ENCODE data around the gene RNMT.
"Not testable (repeated sequence)": the region's sequence is repeated elsewhere in the genome, so short reads cannot be mapped to it uniquely, and the experiment has no call there.

Gene RNMT

DNA sequence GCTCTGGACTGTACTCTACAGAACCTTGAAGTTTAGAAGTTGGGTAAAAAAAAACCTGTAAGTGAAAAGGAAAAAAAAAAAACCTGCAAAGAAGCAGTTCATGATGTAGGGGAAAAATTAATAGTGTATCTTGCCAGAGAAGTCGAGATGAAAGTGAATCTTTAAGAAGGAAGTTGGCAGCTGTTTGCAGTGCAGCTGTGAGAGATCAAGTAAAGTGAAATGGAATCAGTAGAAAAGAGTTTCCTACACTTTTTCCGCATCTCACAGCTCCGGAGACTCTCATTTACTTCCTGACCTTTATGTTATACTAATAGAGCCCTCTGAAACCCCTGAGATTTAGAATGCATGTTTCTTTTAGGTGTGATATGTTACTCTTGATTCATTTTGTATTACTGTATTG lies 19.2 kb downstream of the RNMT start:
- H3K4me3 ChIP-seq (ENCODE audit: low read depth, low read length) = no peak overlapping the region
- TF ChIP-seq, protein P1, sequence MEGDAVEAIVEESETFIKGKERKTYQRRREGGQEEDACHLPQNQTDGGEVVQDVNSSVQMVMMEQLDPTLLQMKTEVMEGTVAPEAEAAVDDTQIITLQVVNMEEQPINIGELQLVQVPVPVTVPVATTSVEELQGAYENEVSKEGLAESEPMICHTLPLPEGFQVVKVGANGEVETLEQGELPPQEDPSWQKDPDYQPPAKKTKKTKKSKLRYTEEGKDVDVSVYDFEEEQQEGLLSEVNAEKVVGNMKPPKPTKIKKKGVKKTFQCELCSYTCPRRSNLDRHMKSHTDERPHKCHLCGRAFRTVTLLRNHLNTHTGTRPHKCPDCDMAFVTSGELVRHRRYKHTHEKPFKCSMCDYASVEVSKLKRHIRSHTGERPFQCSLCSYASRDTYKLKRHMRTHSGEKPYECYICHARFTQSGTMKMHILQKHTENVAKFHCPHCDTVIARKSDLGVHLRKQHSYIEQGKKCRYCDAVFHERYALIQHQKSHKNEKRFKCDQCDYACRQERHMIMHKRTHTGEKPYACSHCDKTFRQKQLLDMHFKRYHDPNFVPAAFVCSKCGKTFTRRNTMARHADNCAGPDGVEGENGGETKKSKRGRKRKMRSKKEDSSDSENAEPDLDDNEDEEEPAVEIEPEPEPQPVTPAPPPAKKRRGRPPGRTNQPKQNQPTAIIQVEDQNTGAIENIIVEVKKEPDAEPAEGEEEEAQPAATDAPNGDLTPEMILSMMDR (IDR thresholded peaks at IDR 0.05; ENCODE audit: low read depth, low read length) = no peak

DNA sequence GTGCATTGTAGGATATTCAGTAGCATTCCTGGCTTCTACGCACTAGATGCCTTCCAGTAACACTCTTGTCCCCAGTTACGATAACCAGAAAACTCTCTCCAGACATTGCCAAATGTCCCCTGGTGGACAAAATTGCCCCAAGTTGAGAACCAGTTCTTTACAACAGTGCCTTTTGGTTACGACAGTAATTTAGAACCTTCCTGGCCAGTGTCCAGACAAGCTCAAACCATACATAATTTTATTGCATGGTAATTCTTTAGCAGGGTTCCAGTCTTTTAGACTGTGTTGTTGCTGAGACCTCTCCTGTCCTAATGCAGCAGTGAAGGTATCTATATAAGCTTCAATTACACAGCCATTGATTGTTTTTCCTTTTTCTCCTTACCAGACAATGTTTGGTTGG lies 20.2 kb downstream of the RNMT start:
- no peak overlapping the region for H3K4me3 ChIP-seq (ENCODE audit: low read depth, low read length)
- TF ChIP-seq, protein P1 (IDR thresholded peaks at IDR 0.05; ENCODE audit: low read depth, low read length) = no peak

DNA sequence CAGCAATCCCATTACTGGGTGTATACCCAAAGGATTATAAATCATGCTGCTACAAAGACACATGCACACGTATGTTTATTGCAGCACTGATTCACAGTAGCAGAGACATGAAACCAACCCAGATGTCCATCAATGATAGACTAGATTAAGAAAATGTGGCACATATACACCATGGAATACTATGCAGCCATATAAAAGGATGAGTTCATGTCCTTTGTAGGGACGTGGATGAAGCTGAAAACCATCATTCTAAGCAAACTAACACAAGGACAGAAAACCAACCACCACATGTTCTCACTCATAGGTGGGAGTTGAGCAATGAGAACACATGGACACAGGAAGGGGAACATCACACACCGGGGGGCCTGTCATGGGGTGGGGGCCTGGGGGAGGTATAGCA lies 25.1 kb downstream of the RNMT start:
- not testable (repeated sequence) for H3K4me3 ChIP-seq (ENCODE audit: low read depth, low read length)

DNA sequence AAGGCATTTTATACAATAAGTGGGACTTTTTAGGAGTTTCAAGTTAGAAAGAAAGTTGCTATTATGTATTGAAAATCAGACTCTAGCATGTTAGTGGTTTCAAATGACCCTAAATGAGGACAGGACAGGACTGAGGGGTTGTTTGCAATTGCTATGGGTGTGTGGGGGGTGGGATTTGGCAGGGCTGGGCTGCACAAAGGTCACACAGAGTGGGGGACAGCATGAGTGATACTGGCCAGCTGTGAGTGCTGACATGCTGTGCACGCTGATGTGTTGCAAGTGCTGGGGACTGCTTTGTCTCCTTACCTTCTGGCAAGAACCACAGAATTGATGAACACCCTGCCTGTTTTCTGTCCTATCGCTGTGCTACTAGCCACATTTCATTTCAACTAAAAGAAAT lies 29.8 kb downstream of the RNMT start:
- TF ChIP-seq, protein P1 (IDR thresholded peaks at IDR 0.05; ENCODE audit: low read depth, low read length) = no peak
- H3K4me3 ChIP-seq (ENCODE audit: low read depth, low read length) = no peak overlapping the region

DNA sequence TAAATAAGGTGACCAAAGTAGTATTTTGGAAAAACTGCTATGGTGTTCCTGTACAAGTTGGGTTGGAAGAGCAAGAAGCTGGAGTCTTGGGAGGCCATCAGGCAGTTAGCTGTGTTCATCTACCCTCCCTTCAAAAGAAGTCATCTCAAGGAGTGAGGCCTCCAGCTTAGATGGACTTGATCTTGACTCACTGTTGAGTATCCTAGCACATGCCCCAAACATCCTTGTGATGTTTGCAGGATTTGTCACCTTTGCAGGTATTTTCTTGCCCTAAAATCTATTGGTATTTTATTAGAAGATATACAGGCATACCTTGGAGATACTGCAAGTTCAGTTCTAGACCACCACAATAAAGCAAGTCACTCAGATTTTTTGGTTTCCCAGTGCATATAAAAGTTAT lies 30.2 kb downstream of the RNMT start:
- TF ChIP-seq, protein P1 (IDR thresholded peaks at IDR 0.05; ENCODE audit: low read depth, low read length) = no peak

DNA sequence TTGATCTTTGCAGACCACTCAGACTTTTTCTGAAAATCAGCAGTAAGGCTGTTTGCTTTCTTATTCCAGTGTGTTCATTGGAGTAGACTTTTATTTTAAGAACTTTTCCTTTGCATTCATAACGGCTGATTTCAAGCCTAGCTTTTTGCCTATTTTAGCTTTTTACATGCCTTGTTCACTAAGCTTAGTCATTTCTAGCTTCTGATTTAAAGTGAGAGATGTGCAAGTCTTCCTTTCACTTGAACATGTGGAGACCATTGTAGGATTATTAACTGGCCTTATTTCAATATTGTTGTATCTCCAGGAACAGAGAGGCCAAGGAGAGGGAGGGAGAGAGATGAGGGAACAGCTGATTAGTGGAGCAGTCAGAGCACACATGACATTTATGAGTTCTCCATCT lies 32.1 kb downstream of the RNMT start:
- H3K4me3 ChIP-seq (ENCODE audit: low read depth, low read length) = no peak overlapping the region
- TF ChIP-seq, protein P1 (IDR thresholded peaks at IDR 0.05; ENCODE audit: low read depth, low read length) = no peak

More for the DNA sequence above, 30.2 kb downstream of the RNMT start:
- H3K4me3 ChIP-seq (ENCODE audit: low read depth, low read length) = no peak overlapping the region

DNA sequence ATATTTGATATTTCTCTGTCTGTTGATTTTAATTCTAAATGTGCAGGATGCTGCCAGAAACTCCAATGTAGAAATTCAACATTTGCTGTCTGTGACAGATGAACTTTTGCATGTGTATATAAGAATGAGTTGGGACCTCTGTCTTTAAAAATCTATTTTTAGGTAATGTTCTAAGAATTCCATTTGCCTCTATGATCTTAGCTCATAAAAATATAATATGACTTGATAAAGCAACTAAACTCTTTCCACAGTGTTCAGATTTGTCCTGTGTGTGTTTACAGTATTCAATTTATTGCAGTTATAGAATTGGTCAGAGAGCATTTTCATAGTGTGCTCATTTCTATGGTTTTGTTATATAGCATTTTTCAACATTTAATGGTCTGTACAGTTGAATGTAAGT lies 33.6 kb downstream of the RNMT start:
- H3K4me3 ChIP-seq (ENCODE audit: low read depth, low read length) = no peak overlapping the region
- TF ChIP-seq, protein P1 (IDR thresholded peaks at IDR 0.05; ENCODE audit: low read depth, low read length) = no peak

DNA sequence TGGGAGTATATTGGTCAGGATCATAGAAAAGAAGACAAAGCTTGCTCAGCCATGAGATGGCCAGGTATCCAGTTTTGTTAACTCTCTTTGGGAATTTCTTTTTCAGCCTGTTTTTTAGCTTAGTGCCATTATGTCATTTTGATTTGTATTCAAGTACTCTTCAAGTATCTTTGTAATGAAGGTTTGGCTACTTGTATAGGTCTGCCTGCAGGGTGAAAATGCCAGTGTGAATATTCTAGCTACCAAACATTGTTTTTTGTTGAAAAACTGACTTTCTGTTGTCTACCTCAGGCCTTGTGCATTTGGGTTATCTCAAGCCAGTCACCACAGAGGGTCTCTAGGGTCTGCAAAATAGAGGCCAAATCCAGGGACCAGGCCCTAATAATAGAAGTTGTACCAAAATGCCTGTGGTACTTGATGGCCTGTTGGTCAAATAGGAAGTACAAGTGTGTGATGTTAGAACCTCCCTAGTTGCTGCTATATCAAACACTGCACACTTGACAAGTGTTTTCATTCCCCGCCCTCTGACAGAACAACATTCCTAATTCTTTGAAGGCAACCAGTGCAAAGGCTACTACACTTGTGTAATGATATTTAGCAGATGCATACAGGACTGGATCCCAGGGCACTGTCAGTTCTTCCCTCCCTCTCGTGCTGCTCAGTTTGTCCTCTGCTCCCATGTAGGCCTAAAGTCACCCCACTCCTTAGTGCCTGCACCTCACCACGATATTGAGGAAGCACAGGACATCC lies 36.4 kb downstream of the RNMT start:
- TF ChIP-seq, protein P1 (IDR thresholded peaks at IDR 0.05; ENCODE audit: low read depth, low read length) = no peak
- no peak overlapping the region for H3K4me3 ChIP-seq (ENCODE audit: low read depth, low read length)

All from WI38 (cell line).